ENCODE measurements around the gene LITAF. TPM values are rescaled to one million over a fixed set of nuclear protein-coding genes. Genes with fewer than 3 reads are reported as not detected.

The LITAF gene
- polyA plus RNA-seq = 1.3 and 4.0 TPM in 2 replicates

GRCh38 chr16:11586856-11587642, at the start of gene LITAF:
Gene LITAF, minus strand, starts transcription at chr16:11586919. Its CDS starts 30,189 bp downstream, at chr16:11556730.

Other genes starting within 250 kb of the LITAF start
- 1.5 and 1.8 TPM in 2 replicates for gene RMI2, start 241.5 kb downstream of the LITAF start, polyA plus RNA-seq
- 9.3 and 11.7 TPM in 2 replicates for gene SNN, start 81.5 kb upstream of the LITAF start, polyA plus RNA-seq
- 10.8 and 14.6 TPM in 2 replicates for gene TXNDC11, start 155.9 kb upstream of the LITAF start, polyA plus RNA-seq
- gene ZC3H7A, start 210.3 kb upstream of the LITAF start, polyA plus RNA-seq = 64.2 and 89.5 TPM in 2 replicates